DOHH2 (cell line): ENCODE measurements around the gene FAM98B.
"Not testable (repeated sequence)": the region's sequence is repeated elsewhere in the genome, so short reads cannot be mapped to it uniquely, and the experiment has no call there.

Experiments used
- H3F3A ChIP-seq: fragments of 200-600 bp; sonication (generic), shearing (Covaris generic); 2 replicates; pipeline ENCODE4 v1.6.0; 2016; ENCODE audit warnings: antibody characterized with exemption, mild to moderate bottlenecking; ENCODE audit not compliant: control insufficient read depth, insufficient read depth
- H3K27ac ChIP-seq: fragments of 200-600 bp; sonication (generic); 2 replicates; pipeline ENCODE4 v1.5.1; 2014; ENCODE audit warnings: low read depth, mild to moderate bottlenecking, low read length, moderate library complexity
- H3K27me3 ChIP-seq: fragments of 200-600 bp; sonication (generic); 2 replicates; pipeline ENCODE4 v1.6.1; 2014; ENCODE audit warnings: mild to moderate bottlenecking, low read length, mixed read lengths; ENCODE audit not compliant: control insufficient read depth
- H3K36me3 ChIP-seq: fragments of 200-600 bp; sonication (generic); 2 replicates; pipeline ENCODE4 v1.6.1; 2014; ENCODE audit warnings: mild to moderate bottlenecking, low read length, moderate library complexity, mixed read lengths; ENCODE audit not compliant: control insufficient read depth
- H3K4me1 ChIP-seq: fragments of 200-600 bp; sonication (generic); 2 replicates; pipeline ENCODE4 v1.6.1; 2014; ENCODE audit warnings: mild to moderate bottlenecking, low read length, mixed read lengths; ENCODE audit not compliant: control insufficient read depth
- H3K4me2 ChIP-seq: fragments of 200-600 bp; sonication (generic); 2 replicates; pipeline ENCODE4 v1.6.0; 2014; ENCODE audit warnings: mild to moderate bottlenecking, low read length, moderate library complexity
- H3K4me3 ChIP-seq: fragments of 200-600 bp; sonication (generic); 2 replicates; pipeline ENCODE4 v1.5.1; 2014; ENCODE audit warnings: mild to moderate bottlenecking, low read length, mixed read lengths
- H3K79me2 ChIP-seq: fragments of 200-600 bp; sonication (generic); 2 replicates; pipeline ENCODE4 v1.6.1; 2014; ENCODE audit warnings: mild to moderate bottlenecking, low read length, mixed read lengths; ENCODE audit not compliant: control insufficient read depth
- H3K9me2 ChIP-seq: fragments of 200-600 bp; sonication (generic); replicated peaks from 2 replicates; pipeline ENCODE4 v1.6.1; 2014; ENCODE audit warnings: mild to moderate bottlenecking, low read length, mixed read lengths; ENCODE audit not compliant: control insufficient read depth
- H3K9me3 ChIP-seq: fragments of 200-600 bp; sonication (generic); 2 replicates; pipeline ENCODE4 v1.6.1; 2014; ENCODE audit warnings: antibody characterized with exemption, low read length, mixed read lengths; ENCODE audit not compliant: control insufficient read depth, insufficient read depth
- H4K20me1 ChIP-seq: fragments of 200-600 bp; sonication (generic); 2 replicates; pipeline ENCODE4 v1.6.0; 2014; ENCODE audit warnings: low read depth, mild to moderate bottlenecking, antibody characterized with exemption, low read length, moderate library complexity; ENCODE audit not compliant: control insufficient read depth, insufficient read depth
- EZH2phosphoT487 ChIP-seq: fragments of 200-600 bp; sonication (generic); IDR thresholded peaks from 2 replicates; pipeline ENCODE4 v1.6.1; 2017; ENCODE audit warnings: borderline replicate concordance, mild to moderate bottlenecking, antibody characterized with exemption, low read length, moderate library complexity, mixed read lengths
- TF ChIP-seq, protein P1 (sequence below): fragments of 200-600 bp; sonication (generic); IDR thresholded peaks from one replicate; pipeline ENCODE4 v1.5.1; 2014; ENCODE audit warnings: antibody characterized with exemption, mild to moderate bottlenecking, low read depth, low read length; ENCODE audit not compliant: poor library complexity, severe bottlenecking

Gene FAM98B

DNA sequence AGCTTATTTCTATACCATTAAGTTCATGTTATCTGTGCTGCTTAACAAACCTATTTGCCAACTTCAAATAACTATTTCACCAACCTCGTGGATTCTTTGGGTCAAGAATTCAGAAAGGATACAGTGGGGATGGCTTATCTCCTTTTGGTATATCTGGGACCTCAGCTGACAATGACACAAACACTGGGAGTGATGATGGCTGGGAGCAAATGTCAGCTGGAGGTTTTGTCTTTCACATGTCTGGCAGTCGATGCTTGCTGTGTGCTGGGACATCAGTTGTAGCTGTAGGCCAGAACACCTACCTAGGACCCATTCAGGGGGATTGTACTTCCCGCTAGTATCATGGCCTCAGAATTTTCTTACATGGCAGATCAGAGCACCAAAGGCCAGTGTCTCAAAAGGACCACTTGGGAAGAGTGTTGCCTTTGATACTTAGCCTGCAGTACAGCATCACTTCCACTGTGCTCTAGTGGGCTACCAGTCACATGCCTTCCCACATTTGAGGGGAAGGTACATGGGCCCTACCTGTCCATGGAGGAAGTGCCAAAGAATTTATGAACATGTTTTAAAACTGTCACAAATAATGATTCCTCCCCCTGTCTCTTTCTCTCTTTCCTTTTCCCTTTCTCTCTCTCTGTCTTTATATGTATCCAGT is 23.7 kb upstream of the FAM98B start:
- H3K4me3 ChIP-seq, result no peak overlapping the region
- no peaks in the 10 kb centered on the region for H3K79me2 ChIP-seq
- no peak overlapping the region for H3K27ac ChIP-seq
- H3K4me1 ChIP-seq, result no peaks in the 10 kb centered on the region
- no peak overlapping the region for H3K4me2 ChIP-seq
- H3K9me2 ChIP-seq, result no peaks in the 10 kb centered on the region
- no peaks in the 10 kb centered on the region for H3K36me3 ChIP-seq
- H4K20me1 ChIP-seq, result no peaks in the 10 kb centered on the region
- no peaks in the 10 kb centered on the region for H3F3A ChIP-seq
- H3K27me3 ChIP-seq, result no peaks in the 10 kb centered on the region
- no peaks in the 10 kb centered on the region for H3K9me3 ChIP-seq
- TF ChIP-seq EZH2phosphoT487, result no peak
- TF ChIP-seq, protein P1, sequence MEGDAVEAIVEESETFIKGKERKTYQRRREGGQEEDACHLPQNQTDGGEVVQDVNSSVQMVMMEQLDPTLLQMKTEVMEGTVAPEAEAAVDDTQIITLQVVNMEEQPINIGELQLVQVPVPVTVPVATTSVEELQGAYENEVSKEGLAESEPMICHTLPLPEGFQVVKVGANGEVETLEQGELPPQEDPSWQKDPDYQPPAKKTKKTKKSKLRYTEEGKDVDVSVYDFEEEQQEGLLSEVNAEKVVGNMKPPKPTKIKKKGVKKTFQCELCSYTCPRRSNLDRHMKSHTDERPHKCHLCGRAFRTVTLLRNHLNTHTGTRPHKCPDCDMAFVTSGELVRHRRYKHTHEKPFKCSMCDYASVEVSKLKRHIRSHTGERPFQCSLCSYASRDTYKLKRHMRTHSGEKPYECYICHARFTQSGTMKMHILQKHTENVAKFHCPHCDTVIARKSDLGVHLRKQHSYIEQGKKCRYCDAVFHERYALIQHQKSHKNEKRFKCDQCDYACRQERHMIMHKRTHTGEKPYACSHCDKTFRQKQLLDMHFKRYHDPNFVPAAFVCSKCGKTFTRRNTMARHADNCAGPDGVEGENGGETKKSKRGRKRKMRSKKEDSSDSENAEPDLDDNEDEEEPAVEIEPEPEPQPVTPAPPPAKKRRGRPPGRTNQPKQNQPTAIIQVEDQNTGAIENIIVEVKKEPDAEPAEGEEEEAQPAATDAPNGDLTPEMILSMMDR, result no peak

DNA sequence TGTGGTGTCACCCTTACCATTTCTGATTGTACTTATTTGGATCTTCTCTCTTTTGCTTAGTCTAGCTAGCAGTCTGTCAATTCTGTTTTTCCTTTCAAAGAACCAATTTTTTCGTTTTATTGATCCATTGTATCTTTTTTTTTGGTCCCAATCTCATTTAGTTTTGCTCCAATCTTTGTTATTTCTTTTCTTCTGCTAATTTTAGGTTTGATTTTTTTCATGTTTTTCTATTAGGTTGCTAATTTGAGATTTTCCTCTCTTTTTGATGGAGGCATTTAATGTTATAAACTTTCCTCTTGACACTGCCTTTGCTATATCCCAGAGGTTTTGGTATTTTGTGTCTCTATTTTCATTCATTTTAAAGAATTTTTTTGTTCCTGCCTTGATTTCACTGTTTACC is 16.9 kb upstream of the FAM98B start:
- H3K4me3 ChIP-seq, result no peak overlapping the region
- no peaks in the 10 kb centered on the region for H3K4me1 ChIP-seq
- H3K27me3 ChIP-seq, result peaks cover 9% of the 10 kb centered on the region
- H3K27ac ChIP-seq, result no peak overlapping the region
- H3K9me2 ChIP-seq, result no peaks in the 10 kb centered on the region
- H3F3A ChIP-seq, result no peaks in the 10 kb centered on the region
- no peaks in the 10 kb centered on the region for H3K9me3 ChIP-seq
- no peak overlapping the region for H3K4me2 ChIP-seq
- no peaks in the 10 kb centered on the region for H4K20me1 ChIP-seq
- H3K79me2 ChIP-seq, result no peaks in the 10 kb centered on the region
- no peak for TF ChIP-seq EZH2phosphoT487
- TF ChIP-seq, protein P1, result no peak
- no peaks in the 10 kb centered on the region for H3K36me3 ChIP-seq

DNA sequence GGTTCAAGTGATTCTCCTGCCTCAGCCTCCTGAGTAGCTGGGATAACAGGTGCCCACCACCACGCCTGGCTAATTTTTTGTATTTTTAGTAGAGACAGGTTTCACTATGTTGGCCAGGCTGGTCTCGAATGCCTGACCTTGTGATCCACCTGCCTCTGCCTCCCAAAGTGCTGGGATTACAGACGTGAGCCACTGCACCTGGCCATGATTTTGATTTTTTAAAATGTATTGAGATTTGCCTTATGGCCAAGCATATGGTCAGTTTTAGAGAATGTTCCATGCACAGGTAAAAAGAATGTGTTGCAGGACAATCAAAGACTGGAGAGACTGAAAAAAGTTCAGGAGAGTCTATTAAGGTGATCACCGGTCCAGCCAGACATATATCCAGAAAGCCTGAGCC is 16.3 kb upstream of the FAM98B start:
- H3K79me2 ChIP-seq, H4K20me1 ChIP-seq, H3K4me1 ChIP-seq, H3K9me2 ChIP-seq, H3K4me3 ChIP-seq, H3K27ac ChIP-seq, H3K36me3 ChIP-seq, H3K4me2 ChIP-seq, H3K9me3 ChIP-seq, H3F3A ChIP-seq, H3K27me3 ChIP-seq: not testable (repeated sequence)

DNA sequence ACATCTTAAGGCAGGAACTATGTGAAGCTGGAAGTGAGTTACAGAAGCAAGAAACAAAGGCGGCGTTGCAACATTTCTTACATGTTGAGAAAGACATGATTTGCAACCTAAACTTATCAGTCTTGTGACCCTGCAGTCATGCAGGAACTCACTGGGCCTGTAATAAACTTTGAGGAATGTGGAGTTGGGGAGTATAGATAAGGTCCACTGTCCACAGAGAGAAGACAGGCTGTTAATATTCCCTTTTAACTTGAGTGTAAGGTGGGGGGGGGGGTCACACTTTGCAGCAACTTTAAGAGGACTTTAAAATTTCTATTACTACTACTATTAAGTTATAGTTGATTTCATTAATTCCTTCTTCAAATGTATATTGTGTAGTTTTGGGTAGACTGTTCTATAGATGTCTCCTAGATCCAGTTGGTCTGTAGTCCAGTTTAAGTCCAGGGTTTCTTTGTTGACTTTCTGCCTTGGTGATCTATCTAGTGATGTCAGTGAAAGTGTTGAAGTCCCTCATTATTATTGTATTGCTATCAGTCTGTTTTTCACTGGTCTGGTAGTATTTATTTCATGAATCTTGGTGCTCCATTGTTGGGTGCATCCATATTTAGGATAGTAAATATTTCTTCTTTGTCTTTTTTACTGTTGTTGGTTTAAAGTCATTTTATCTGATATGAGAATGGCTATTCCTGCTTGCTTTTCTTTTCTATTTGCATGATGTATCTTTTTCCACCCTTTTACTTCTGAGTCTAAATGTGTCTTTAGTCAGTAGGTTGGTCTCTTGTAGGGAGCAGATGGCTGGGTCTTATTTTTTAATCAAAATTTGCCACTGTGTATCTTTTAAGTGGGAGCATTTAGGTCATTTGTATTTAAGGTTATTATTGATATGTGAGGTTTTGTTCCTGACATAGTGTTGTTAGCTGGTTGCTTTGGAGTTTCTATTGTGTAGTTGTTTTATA is 15.6 kb upstream of the FAM98B start:
- Histone ChIP-seq H3K36me3 (no peaks in the 10 kb centered on the region), H3K9me3 (no peaks in the 10 kb centered on the region)

More for the DNA sequence above, 15.6 kb upstream of the FAM98B start:
- Histone ChIP-seq H3K9me2 (no peaks in the 10 kb centered on the region), H3K4me1 (no peaks in the 10 kb centered on the region), H3K79me2 (no peaks in the 10 kb centered on the region), H3F3A (no peaks in the 10 kb centered on the region), H3K4me3 (no peak overlapping the region), H3K27ac (no peak overlapping the region), H3K27me3 (peaks cover 9% of the 10 kb centered on the region), H4K20me1 (no peaks in the 10 kb centered on the region), H3K4me2 (no peak overlapping the region)
- TF ChIP-seq EZH2phosphoT487, result no peak
- TF ChIP-seq, protein P1, result no peak
